Iris pigment epithelial cell (primary cell): ENCODE results near the gene GDF15.

Experiments used
- DNase-seq: peaks from one replicate; pipeline ENCODE4 v3.0.0-alpha.2; 2011; ENCODE audit warnings: low read depth

The GDF15 gene

GRCh38 chr19:18419195-18419698, 33.3 kb downstream of the GDF15 start, which contains the start of gene SSBP4:
Gene SSBP4, plus strand, starts transcription at chr19:18419398. Its CDS starts 251 bp downstream, at chr19:18419649.
- peak; percentile 79 for DNase-seq

- DNase-seq, result no peak
Observed at GRCh38 chr19:18419699-18420460, 33.9 kb downstream of the GDF15 start.

- no peak for DNase-seq
Observed at GRCh38 chr19:18420930-18421329, 35.0 kb downstream of the GDF15 start.

- DNase-seq, result no peak
Observed at GRCh38 chr19:18421371-18421959, 35.5 kb downstream of the GDF15 start.

GRCh38 chr19:18422530-18423191, 36.7 kb downstream of the GDF15 start:
- DNase-seq, result no peak

- DNase-seq, result no peak
Observed at GRCh38 chr19:18423258-18424020, 37.5 kb downstream of the GDF15 start.

- no peak for DNase-seq
Observed at GRCh38 chr19:18424122-18424889, 38.3 kb downstream of the GDF15 start.

- DNase-seq, result no peak
Observed at GRCh38 chr19:18424890-18425514, 39.0 kb downstream of the GDF15 start.

- DNase-seq, result peak; percentile 59
Observed at GRCh38 chr19:18425515-18426415, 39.8 kb downstream of the GDF15 start.

- no peak for DNase-seq
Observed at GRCh38 chr19:18426416-18426767, 40.4 kb downstream of the GDF15 start.

- DNase-seq, result no peak
Observed at GRCh38 chr19:18427080-18427742, 41.3 kb downstream of the GDF15 start.

- no peak for DNase-seq
Observed at GRCh38 chr19:18427743-18428113, 41.8 kb downstream of the GDF15 start.

- DNase-seq, result no peak
Observed at GRCh38 chr19:18428173-18428786, 42.3 kb downstream of the GDF15 start.

GRCh38 chr19:18428787-18429674, 43.1 kb downstream of the GDF15 start:
- DNase-seq, result peak; percentile 87

- DNase-seq, result no peak
Observed at GRCh38 chr19:18429717-18430416, 43.9 kb downstream of the GDF15 start.

GRCh38 chr19:18430417-18431144, 44.6 kb downstream of the GDF15 start:
- no peak for DNase-seq
